ENCODE results near the gene ZNF282.

Gene ZNF282

GRCh38 chr7:149188637-149189259 lies 6.6 kb upstream of the ZNF282 start:
- in situ Hi-C loops (cut with HindIII; ENCODE audit: low sequenced_read_pairs) = no loop called here

GRCh38 chr7:149191851-149192250 lies 3.5 kb upstream of the ZNF282 start:
- in situ Hi-C loops (cut with HindIII; ENCODE audit: low sequenced_read_pairs) = no loop called here

GRCh38 chr7:149194799-149195179 lies 557 bp upstream of the ZNF282 start:
- in situ Hi-C loops (cut with HindIII; ENCODE audit: low sequenced_read_pairs) = loop anchor here (5.0 kb wide), 1 partner anchor 58 kb away; no protein-coding TSS in a partner anchor

GRCh38 chr7:149196151-149196704 lies 882 bp downstream of the ZNF282 start:
- in situ Hi-C loops (cut with HindIII; ENCODE audit: low sequenced_read_pairs) = loop anchor here (5.0 kb wide), 1 partner anchor 56 kb away; no protein-coding TSS in a partner anchor

- in situ Hi-C loops (cut with HindIII; ENCODE audit: low sequenced_read_pairs) = loop anchor here (5.0 kb wide), 1 partner anchor 56 kb away; no protein-coding TSS in a partner anchor
Observed at GRCh38 chr7:149196705-149197171, 1.4 kb downstream of the ZNF282 start.

- in situ Hi-C loops (cut with HindIII; ENCODE audit: low sequenced_read_pairs) = loop anchor here (5.0 kb wide), 1 partner anchor 55 kb away; no protein-coding TSS in a partner anchor
Observed at GRCh38 chr7:149197675-149198074, 2.3 kb downstream of the ZNF282 start.

GRCh38 chr7:149198161-149198816 lies 2.9 kb downstream of the ZNF282 start:
- in situ Hi-C loops (cut with HindIII; ENCODE audit: low sequenced_read_pairs) = loop anchor here (5.0 kb wide), 1 partner anchor 54 kb away; no protein-coding TSS in a partner anchor

- in situ Hi-C loops (cut with HindIII; ENCODE audit: low sequenced_read_pairs) = loop anchor here (5.0 kb wide), 1 partner anchor 53 kb away; no protein-coding TSS in a partner anchor
Observed at GRCh38 chr7:149199234-149199995, 4.1 kb downstream of the ZNF282 start.

- in situ Hi-C loops (cut with HindIII; ENCODE audit: low sequenced_read_pairs) = no loop called here
Observed at GRCh38 chr7:149202831-149203231, 7.5 kb downstream of the ZNF282 start.

GRCh38 chr7:149205690-149206381 lies 10.5 kb downstream of the ZNF282 start:
- in situ Hi-C loops (cut with HindIII; ENCODE audit: low sequenced_read_pairs) = no loop called here

GRCh38 chr7:149207324-149208035 lies 12.1 kb downstream of the ZNF282 start:
- in situ Hi-C loops (cut with HindIII; ENCODE audit: low sequenced_read_pairs) = no loop called here

GRCh38 chr7:149209518-149210269 lies 14.3 kb downstream of the ZNF282 start:
- in situ Hi-C loops (cut with HindIII; ENCODE audit: low sequenced_read_pairs) = no loop called here

- in situ Hi-C loops (cut with HindIII; ENCODE audit: low sequenced_read_pairs) = no loop called here
Observed at GRCh38 chr7:149210551-149210950, 15.2 kb downstream of the ZNF282 start.

- in situ Hi-C loops (cut with HindIII; ENCODE audit: low sequenced_read_pairs) = no loop called here
Observed at GRCh38 chr7:149214020-149214720, 18.8 kb downstream of the ZNF282 start.

GRCh38 chr7:149216402-149216801 lies 21.1 kb downstream of the ZNF282 start:
- in situ Hi-C loops (cut with HindIII; ENCODE audit: low sequenced_read_pairs) = no loop called here

- in situ Hi-C loops (cut with HindIII; ENCODE audit: low sequenced_read_pairs) = no loop called here
Observed at GRCh38 chr7:149217570-149217969, 22.2 kb downstream of the ZNF282 start.

- in situ Hi-C loops (cut with HindIII; ENCODE audit: low sequenced_read_pairs) = no loop called here
Observed at GRCh38 chr7:149218469-149219420, 23.4 kb downstream of the ZNF282 start.

Measured in endothelial cell of hepatic sinusoid (primary cell).